Mesenchymal stem cell (in vitro differentiated cells and primary cell): ENCODE data around the gene MBD4.

Experiments
- DNase-seq: peaks from one replicate; pipeline ENCODE4 v3.0.0-alpha.2; 2013
- H2AFZ ChIP-seq: one replicate; pipeline ENCODE4 v1.6.1; 2013; ENCODE audit warnings: low read depth, mild to moderate bottlenecking, control low read depth, inconsistent platforms, low read length, moderate library complexity
- H2AK5ac ChIP-seq: 2 replicates; pipeline ENCODE4 v1.6.1; 2013; ENCODE audit warnings: low read length, moderate library complexity, mild to moderate bottlenecking, inconsistent platforms; ENCODE audit not compliant: severe bottlenecking
- H2BK120ac ChIP-seq: one replicate; pipeline ENCODE4 v1.6.1; 2013; ENCODE audit warnings: low read depth, mild to moderate bottlenecking, inconsistent platforms, low read length, moderate library complexity
- H2BK12ac ChIP-seq, 2 experiments: one replicate each; pipeline ENCODE4 v1.6.1; 2013; ENCODE audit warnings: inconsistent platforms in 2 of 2, low read length in 2 of 2, mild to moderate bottlenecking in 2 of 2, moderate library complexity in 2 of 2, control low read depth in 1 of 2
- H2BK15ac ChIP-seq: one replicate; pipeline ENCODE4 v1.6.1; 2013; ENCODE audit warnings: mild to moderate bottlenecking, low read depth, inconsistent platforms; ENCODE audit not compliant: poor library complexity, severe bottlenecking
- H2BK5ac ChIP-seq: 2 replicates; pipeline ENCODE4 v1.6.1; 2013; ENCODE audit warnings: low read depth, mild to moderate bottlenecking, low read length, control low read depth, inconsistent platforms; ENCODE audit not compliant: poor library complexity, severe bottlenecking
- H3K14ac ChIP-seq, 2 experiments: one replicate each; pipeline ENCODE4 v1.6.1; 2013; ENCODE audit warnings: inconsistent platforms in 2 of 2, low read length in 2 of 2, control low read depth in 1 of 2, mild to moderate bottlenecking in 1 of 2, moderate library complexity in 1 of 2
- H3K18ac ChIP-seq, 2 experiments: one replicate each; pipeline ENCODE4 v1.6.1; 2013; ENCODE audit warnings: inconsistent platforms in 2 of 2, low read length in 2 of 2, control low read depth in 1 of 2, low read depth in 1 of 2, mild to moderate bottlenecking in 1 of 2
- H3K23ac ChIP-seq, 2 experiments: one replicate each; pipeline ENCODE4 v1.6.1; 2013; ENCODE audit warnings: inconsistent platforms in 2 of 2, low read length in 2 of 2, mild to moderate bottlenecking in 2 of 2, moderate library complexity in 2 of 2, control low read depth in 1 of 2
- H3K27ac ChIP-seq: 2 replicates; pipeline ENCODE4 v1.5.1; 2013; ENCODE audit warnings: mild to moderate bottlenecking, moderate library complexity, low read length, control low read depth, inconsistent platforms; ENCODE audit not compliant: poor library complexity, severe bottlenecking
- H3K27me3 ChIP-seq, 2 experiments: 2 replicates each; pipeline versions ENCODE4 v1.6.1 to v1.7.0; 2013; ENCODE audit warnings: low read length in 2 of 2, mild to moderate bottlenecking in 2 of 2, moderate library complexity in 2 of 2, control low read depth in 1 of 2, inconsistent platforms in 1 of 2; ENCODE audit not compliant: control insufficient read depth in 1 of 2, insufficient read depth in 1 of 2
- H3K36me3 ChIP-seq, 2 experiments: 2 replicates each; pipeline versions ENCODE4 v1.6.1 to v1.7.0; 2013; ENCODE audit warnings: low read length in 2 of 2, control low read depth in 1 of 2, inconsistent platforms in 1 of 2, low read depth in 1 of 2, mild to moderate bottlenecking in 1 of 2; ENCODE audit not compliant: insufficient read depth in 2 of 2, control insufficient read depth in 1 of 2
- H3K4ac ChIP-seq, 2 experiments: one replicate each; pipeline ENCODE4 v1.6.1; 2013; ENCODE audit warnings: inconsistent platforms in 2 of 2, low read length in 2 of 2, mild to moderate bottlenecking in 2 of 2, moderate library complexity in 2 of 2, control low read depth in 1 of 2, low read depth in 1 of 2
- H3K4me1 ChIP-seq: 2 replicates; pipeline ENCODE4 v1.6.1; 2013; ENCODE audit warnings: low read depth, low read length, control low read depth; ENCODE audit not compliant: control insufficient read depth, insufficient read depth
- H3K4me2 ChIP-seq: 2 replicates; pipeline ENCODE4 v1.6.1; 2013; ENCODE audit warnings: low read length, mild to moderate bottlenecking, inconsistent platforms; ENCODE audit not compliant: poor library complexity, severe bottlenecking
- H3K4me3 ChIP-seq, 2 experiments: 2 replicates each; pipeline versions ENCODE4 v1.5.1 to v1.7.0; 2013; ENCODE audit warnings: low read length in 2 of 2, mild to moderate bottlenecking in 2 of 2, control low read depth in 1 of 2, low read depth in 1 of 2; ENCODE audit not compliant: insufficient read depth in 1 of 2
- H3K79me1 ChIP-seq: replicated peaks from 2 replicates; pipeline ENCODE4 v1.6.1; 2013; ENCODE audit warnings: mild to moderate bottlenecking, control low read depth, low read length, inconsistent platforms; ENCODE audit not compliant: poor library complexity, severe bottlenecking
- H3K9ac ChIP-seq: 2 replicates; pipeline ENCODE4 v1.7.0; 2013; ENCODE audit warnings: mild to moderate bottlenecking, low read length, moderate library complexity
- H3K9me3 ChIP-seq: 2 replicates; pipeline ENCODE4 v1.7.0; 2013; ENCODE audit warnings: mild to moderate bottlenecking, low read length; ENCODE audit not compliant: control insufficient read depth
- H4K8ac ChIP-seq: one replicate; pipeline ENCODE4 v1.6.1; 2013; ENCODE audit warnings: inconsistent platforms, mild to moderate bottlenecking, low read length, moderate library complexity
- H4K91ac ChIP-seq: one replicate; pipeline ENCODE4 v1.6.1; 2013; ENCODE audit warnings: mild to moderate bottlenecking, low read length, inconsistent platforms
- WGBS: methylation state at CpG from one replicate; pipeline ENCODE4 v1.1.7; 2013; ENCODE audit warnings: mixed read lengths; 5-methylcytosine and 5-hydroxymethylcytosine counted together

The MBD4 gene

GRCh38 chr3:129404130-129404529, 35.6 kb downstream of the MBD4 start:
- Histone ChIP-seq H3K27me3 (no peaks in the 10 kb centered on the region), H2BK120ac (no peak overlapping the region), H3K4me3 (no peak overlapping the region), H3K4me1 (no peaks in the 10 kb centered on the region), H3K36me3 (no peaks in the 10 kb centered on the region), H2BK5ac (no peak overlapping the region), H3K14ac (no peak overlapping the region), H3K9ac (no peak overlapping the region), H3K18ac (no peak overlapping the region), H2BK15ac (no peak overlapping the region), H3K23ac (no peak overlapping the region), H2AK5ac (no peak overlapping the region), H3K27ac (no peak overlapping the region), H4K8ac (no peak overlapping the region), H3K4ac (no peak overlapping the region), H4K91ac (no peak overlapping the region), H2BK12ac (no peak overlapping the region), H3K4me2 (no peak overlapping the region), H3K9me3 (no peaks in the 10 kb centered on the region), H2AFZ (no peak overlapping the region), H3K79me1 (no peaks in the 10 kb centered on the region)
- 85% methylated on average over 7 of the region's 8 CpGs for WGBS
- no peak for DNase-seq

DNA sequence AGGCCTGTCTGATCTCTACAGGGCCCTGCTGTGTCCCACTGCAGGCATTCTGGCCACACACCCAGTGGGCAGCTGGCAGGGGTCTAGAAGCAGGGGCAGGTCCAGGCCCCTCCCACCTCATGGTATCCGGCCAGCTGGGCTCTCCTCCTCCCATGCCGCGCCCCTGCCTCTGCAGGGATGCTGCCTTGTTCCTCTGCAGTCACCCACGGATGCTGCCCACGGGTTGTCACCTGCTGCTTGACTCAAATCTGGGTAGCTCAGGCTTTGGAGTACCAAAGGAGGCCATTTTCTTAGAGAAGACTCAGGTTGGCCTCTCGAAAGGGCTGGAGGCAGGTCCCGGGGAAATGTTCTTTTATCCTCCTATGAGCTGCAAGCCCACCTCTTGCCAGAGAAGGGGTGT, 36.3 kb downstream of the MBD4 start:
- H3K36me3 ChIP-seq = no peaks in the 10 kb centered on the region
- H4K8ac ChIP-seq = no peak overlapping the region
- no peak overlapping the region for H2BK5ac ChIP-seq
- no peak overlapping the region for H2AFZ ChIP-seq
- no peaks in the 10 kb centered on the region for H3K79me1 ChIP-seq
- H3K4me1 ChIP-seq = no peaks in the 10 kb centered on the region
- 92% methylated on average over 7 of the region's 7 CpGs for WGBS
- H2BK120ac ChIP-seq = no peak overlapping the region
- no peak overlapping the region for H3K14ac ChIP-seq
- no peak overlapping the region for H3K27ac ChIP-seq
- no peak overlapping the region for H3K4me2 ChIP-seq
- no peak overlapping the region for H2BK15ac ChIP-seq
- no peak overlapping the region for H3K18ac ChIP-seq
- H3K9me3 ChIP-seq = no peaks in the 10 kb centered on the region
- no peak overlapping the region for H3K23ac ChIP-seq
- no peaks in the 10 kb centered on the region for H3K27me3 ChIP-seq
- DNase-seq = no peak
- H3K9ac ChIP-seq = no peak overlapping the region
- no peak overlapping the region for H4K91ac ChIP-seq
- H3K4ac ChIP-seq = peak overlapping the region in 1 of 2 experiments; percentile 17
- H2AK5ac ChIP-seq = no peak overlapping the region
- no peak overlapping the region for H3K4me3 ChIP-seq
- peak overlapping the region in 1 of 2 experiments; percentile 7 for H2BK12ac ChIP-seq

- Histone ChIP-seq H3K23ac (no peak overlapping the region), H3K4ac (no peak overlapping the region), H2BK5ac (no peak overlapping the region), H2AFZ (no peak overlapping the region), H3K9ac (no peak overlapping the region), H3K27me3 (no peaks in the 10 kb centered on the region), H3K4me2 (no peak overlapping the region), H3K9me3 (no peaks in the 10 kb centered on the region), H2BK120ac (peak overlapping the region; percentile 39), H3K4me3 (no peak overlapping the region), H4K8ac (no peak overlapping the region), H3K79me1 (no peaks in the 10 kb centered on the region), H3K14ac (no peak overlapping the region), H3K27ac (no peak overlapping the region), H3K36me3 (peaks cover 0 to under 1% of the 10 kb centered on the region in 2 experiments), H2BK12ac (no peak overlapping the region), H2AK5ac (no peak overlapping the region), H2BK15ac (no peak overlapping the region), H3K18ac (no peak overlapping the region), H3K4me1 (no peaks in the 10 kb centered on the region), H4K91ac (no peak overlapping the region)
- WGBS = 93% methylated on average over 4 of the region's 4 CpGs
- no peak for DNase-seq
Observed at GRCh38 chr3:129402616-129403015, 37.1 kb downstream of the MBD4 start.

DNA sequence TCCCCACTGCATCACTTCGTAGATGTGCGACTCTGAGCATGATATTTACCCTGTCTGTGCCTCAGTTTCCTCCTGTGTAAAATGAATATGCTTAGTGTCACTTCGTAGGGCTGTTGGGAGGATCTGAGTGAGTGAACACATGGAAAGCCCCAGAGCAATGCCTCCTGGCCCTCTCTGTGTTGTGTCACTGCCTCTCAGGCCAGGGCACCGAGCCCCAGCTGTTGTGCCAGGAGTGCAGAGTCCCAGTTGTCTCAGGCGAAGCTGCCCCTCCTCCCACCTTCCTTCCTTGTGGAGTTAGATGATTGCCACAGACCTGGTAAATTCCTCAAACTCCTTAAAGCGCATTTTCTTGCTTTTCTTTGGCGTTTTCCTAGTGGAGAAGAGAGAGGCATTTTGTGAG, 37.5 kb downstream of the MBD4 start:
- H3K9ac ChIP-seq = no peak overlapping the region
- H2BK15ac ChIP-seq = no peak overlapping the region
- H3K23ac ChIP-seq = no peak overlapping the region
- no peaks in the 10 kb centered on the region for H3K4me1 ChIP-seq
- peaks cover 0 to 3% of the 10 kb centered on the region in 2 experiments for H3K36me3 ChIP-seq
- no peak for DNase-seq
- H3K4ac ChIP-seq = no peak overlapping the region
- H3K14ac ChIP-seq = no peak overlapping the region
- H2BK12ac ChIP-seq = no peak overlapping the region
- no peak overlapping the region for H4K8ac ChIP-seq
- no peak overlapping the region for H2AFZ ChIP-seq
- H3K79me1 ChIP-seq = no peaks in the 10 kb centered on the region
- no peak overlapping the region for H3K27ac ChIP-seq
- H2AK5ac ChIP-seq = no peak overlapping the region
- H3K27me3 ChIP-seq = no peaks in the 10 kb centered on the region
- no peak overlapping the region for H3K4me3 ChIP-seq
- no peak overlapping the region for H3K18ac ChIP-seq
- H3K4me2 ChIP-seq = no peak overlapping the region
- H2BK5ac ChIP-seq = no peak overlapping the region
- WGBS = 78% methylated on average over 7 of the region's 7 CpGs
- no peaks in the 10 kb centered on the region for H3K9me3 ChIP-seq
- no peak overlapping the region for H2BK120ac ChIP-seq
- H4K91ac ChIP-seq = peak overlapping the region; percentile 28
